H1 (cell line): ENCODE measurements around the gene G3BP1. TPM values are rescaled to one million over a fixed set of nuclear protein-coding genes. Genes with fewer than 3 reads are reported as not detected.

Experiments
- ATF2 ChIP-seq: IDR thresholded peaks from 2 replicates; pipeline ENCODE4 v1.6.1; 2012; ENCODE audit warnings: low read length, inconsistent platforms
- BACH1 ChIP-seq: IDR thresholded peaks from 2 replicates; pipeline ENCODE4 v1.6.1; 2012; ENCODE audit warnings: low read length, improper control_type of control experiment
- CBX8 ChIP-seq: fragments of 300-800, 300-1000 bp; sonication (generic); IDR thresholded peaks from 2 replicates; pipeline ENCODE4 v1.7.1; 2016; ENCODE audit warnings: low read depth, low read length, borderline replicate concordance
- CTBP2 ChIP-seq: IDR thresholded peaks from 2 replicates; pipeline ENCODE4 v1.7.0; 2011; ENCODE audit warnings: borderline replicate concordance, mild to moderate bottlenecking, moderate library complexity, mixed read lengths, low read length; ENCODE audit not compliant: insufficient read depth, insufficient read length
- EZH2 ChIP-seq: fragments of 200-600 bp; sonication (generic); IDR thresholded peaks from 2 replicates; pipeline ENCODE4 v1.7.1; 2012; ENCODE audit warnings: low read depth, mild to moderate bottlenecking, moderate library complexity, low read length, inconsistent platforms; ENCODE audit not compliant: severe bottlenecking
- KDM1A ChIP-seq: fragments of 200-600, 300-600 bp; sonication (generic); IDR thresholded peaks from 2 replicates; pipeline ENCODE4 v1.7.1; 2016; ENCODE audit warnings: mild to moderate bottlenecking, low read length, borderline replicate concordance
- POLR2A ChIP-seq, 2 experiments: IDR thresholded peaks; 1 replicate in 1 of 2; 2 replicates in 1 of 2; pipeline ENCODE4 v1.6.1; 2011; ENCODE audit warnings: low read depth in 2 of 2, low read length in 2 of 2, mild to moderate bottlenecking in 2 of 2; ENCODE audit errors: control extremely low read depth in 1 of 2
- SUZ12 ChIP-seq: fragments of 200-600 bp; sonication (generic); IDR thresholded peaks from 2 replicates; pipeline ENCODE4 v1.6.1; 2012; ENCODE audit warnings: mild to moderate bottlenecking, inconsistent platforms, low read length, moderate library complexity, mixed read lengths
- polyA plus RNA-seq, 7 experiments: library from polyadenylated mRNA; depleted of rRNA in 3 of 7; stranded (reverse) in 5 of 7; unstranded in 2 of 7; fragments of >200 nt in 5 of 7; fragments of 200-250 nt in 2 of 7; gene quantifications; 1 replicate in 5 of 7; 2 replicates in 1 of 7; 4 replicates in 1 of 7; pipeline versions ENCODE4 v1.2.1 to v1.2.3, GENCODE V29; 2011 to 2013; ENCODE audit warnings: missing spikeins in 2 of 7, mixed read lengths in 2 of 7
- total RNA-seq: library from RNA; stranded (reverse); fragmentation: NEBNext Ultra II Directional; extraction: Animal tissue kit (Norgen Biotek cat#: 25700); gene quantifications from 2 replicates; pipeline ENCODE4 v1.2.1, GENCODE V29; 2021

G3BP1 gene
- total and polyA plus RNA-seq, 2 of the 8 experiments (the other 6 are each of a cell fraction or from before 2014, with no cell fraction given), result 71.2 to 516 TPM

- TF ChIP-seq ATF2 (no peak), CTBP2 (no peak), POLR2A (IDR thresholded peaks at IDR 0.05; ENCODE audit: control extremely low read depth in 1 of 2, low read depth in 2 of 2, low read length in 2 of 2) (no peak), BACH1 (no peak), SUZ12 (no peak), KDM1A (no peak), EZH2 (no peak), CBX8 (no peak)
- TF ChIP-seq, all 59 proteins: peak for 0
Measured at GRCh38 chr5:151733358-151734063, 38.2 kb upstream of the G3BP1 start (continued).
